ENCODE data around the gene TBCEL.

TBCEL gene

DNA sequence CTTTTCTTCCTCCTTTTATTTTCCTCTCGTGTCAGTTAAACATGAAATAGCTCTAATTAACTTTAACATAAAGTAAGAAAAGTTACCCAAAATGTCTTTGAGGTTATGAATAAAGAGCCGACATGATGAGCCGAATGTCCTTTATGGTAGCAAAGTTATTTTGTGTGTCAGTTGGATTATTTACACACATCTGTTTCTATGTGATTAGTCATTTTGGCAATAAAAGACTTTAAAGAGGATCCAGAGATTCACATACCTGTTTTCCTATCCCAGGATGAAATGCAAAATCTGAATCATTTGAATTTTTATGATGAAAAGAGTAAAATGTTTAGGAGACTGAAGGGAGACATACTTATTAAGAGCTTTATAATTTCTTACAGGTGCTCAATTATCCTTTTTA is 43.1 kb downstream of the TBCEL start:
- DNase-seq, result no peak

DNA sequence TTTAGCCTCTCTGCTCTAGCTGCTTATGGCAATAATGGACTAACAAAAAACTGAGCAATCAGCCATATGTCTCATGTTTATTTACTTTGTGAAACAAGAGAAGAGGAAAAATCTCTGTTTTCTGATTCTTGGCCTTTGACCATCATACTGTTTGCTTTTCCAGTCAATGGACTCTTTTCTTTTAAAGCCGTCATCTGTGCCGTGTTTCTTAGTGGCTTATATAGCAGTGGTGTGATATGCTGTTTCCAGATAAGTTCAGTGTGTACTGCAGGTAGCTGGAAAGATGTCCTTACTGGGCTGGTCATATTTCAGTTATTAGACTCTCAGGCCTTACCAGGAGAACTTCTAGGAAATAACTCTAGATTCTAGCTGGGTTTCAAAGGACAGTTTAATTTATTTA is 43.6 kb downstream of the TBCEL start:
- DNase-seq, result no peak

GRCh38 chr11:121067962-121068647 is 44.2 kb downstream of the TBCEL start:
- DNase-seq, result no peak

DNA sequence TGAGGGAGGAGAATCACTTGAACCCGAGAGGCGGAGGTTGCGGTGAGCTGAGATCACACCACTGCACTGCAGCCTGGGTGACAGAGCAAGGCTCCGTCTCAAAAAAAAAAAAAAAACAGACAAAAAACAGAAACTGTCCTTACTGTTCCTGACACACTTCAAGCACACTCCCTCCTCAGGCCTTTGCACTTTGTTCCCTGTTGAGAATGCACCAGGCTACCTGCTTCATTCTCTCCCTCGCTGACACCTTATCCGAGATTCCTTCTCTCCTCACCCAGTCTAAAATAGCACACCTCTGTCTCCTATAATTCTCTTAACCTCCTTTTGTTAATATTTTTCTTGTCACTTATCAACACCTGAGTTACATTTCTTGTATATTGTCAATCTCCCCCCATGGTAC is 44.9 kb downstream of the TBCEL start:
- no peak for DNase-seq

DNA sequence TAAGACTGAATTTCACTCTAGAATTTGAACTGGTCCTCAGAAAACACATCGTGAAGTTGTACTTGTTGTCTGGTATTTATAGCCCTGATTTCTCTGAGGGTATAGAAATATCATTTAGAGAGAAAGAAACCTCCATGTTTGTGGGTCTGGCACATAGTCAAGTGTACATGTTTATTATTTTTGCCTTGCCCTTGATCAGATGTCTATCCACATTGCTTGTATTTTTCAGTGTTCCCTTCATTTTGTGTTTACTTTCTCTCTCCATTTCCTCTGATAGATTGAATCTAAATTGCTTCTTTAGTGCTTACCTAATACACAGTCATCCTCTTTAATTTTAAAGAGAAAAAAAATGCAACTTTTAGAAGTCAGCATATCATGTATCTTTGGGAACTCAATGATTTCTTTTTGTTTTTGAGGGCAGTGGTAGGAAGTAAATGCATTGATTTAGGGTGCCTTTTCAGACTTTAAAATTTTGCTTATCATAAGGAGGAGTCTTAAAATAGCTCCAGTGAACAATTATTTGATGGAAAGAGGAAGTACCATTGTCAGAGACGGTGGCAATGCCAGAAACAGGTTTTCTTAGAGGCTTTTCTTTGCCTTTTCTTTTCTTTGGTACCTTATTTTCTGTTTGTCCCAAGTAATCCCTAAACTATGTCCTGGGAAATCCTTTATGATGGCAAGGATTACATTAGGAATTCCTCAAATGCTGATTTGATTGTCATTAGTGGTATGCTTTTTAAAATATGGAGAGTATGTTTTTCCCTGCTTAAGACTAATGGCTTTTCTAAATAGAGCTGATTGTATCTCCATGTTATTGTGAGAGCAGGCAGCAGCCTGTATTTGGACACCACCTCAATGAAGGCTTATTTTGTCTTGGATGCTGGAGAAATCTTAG is 47.3 kb downstream of the TBCEL start:
- DNase-seq, result no peak

GRCh38 chr11:121071846-121072450 is 48.0 kb downstream of the TBCEL start:
- no peak for DNase-seq

DNA sequence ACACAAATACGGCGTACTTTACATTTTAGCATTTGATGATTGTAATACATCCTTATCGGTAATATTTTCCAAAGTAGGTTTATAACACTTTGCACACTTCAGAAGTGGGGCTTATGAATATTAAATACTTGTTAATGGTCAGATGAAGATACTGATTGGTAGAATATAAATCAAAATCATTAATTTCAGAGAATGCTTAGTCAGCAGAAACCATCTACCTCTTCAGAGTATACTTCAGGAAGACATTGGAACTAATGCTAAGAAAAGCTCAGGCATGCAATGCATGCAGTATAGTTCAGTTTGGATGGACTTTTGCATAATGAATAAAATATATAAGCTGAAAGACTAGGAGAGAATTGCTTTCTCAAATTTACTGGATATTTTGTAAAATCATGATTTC is 57.4 kb downstream of the TBCEL start:
- DNase-seq, result no peak

GRCh38 chr11:121082219-121082618 is 58.3 kb downstream of the TBCEL start:
- DNase-seq, result no peak

GRCh38 chr11:121082670-121083069 is 58.8 kb downstream of the TBCEL start:
- no peak for DNase-seq

DNA sequence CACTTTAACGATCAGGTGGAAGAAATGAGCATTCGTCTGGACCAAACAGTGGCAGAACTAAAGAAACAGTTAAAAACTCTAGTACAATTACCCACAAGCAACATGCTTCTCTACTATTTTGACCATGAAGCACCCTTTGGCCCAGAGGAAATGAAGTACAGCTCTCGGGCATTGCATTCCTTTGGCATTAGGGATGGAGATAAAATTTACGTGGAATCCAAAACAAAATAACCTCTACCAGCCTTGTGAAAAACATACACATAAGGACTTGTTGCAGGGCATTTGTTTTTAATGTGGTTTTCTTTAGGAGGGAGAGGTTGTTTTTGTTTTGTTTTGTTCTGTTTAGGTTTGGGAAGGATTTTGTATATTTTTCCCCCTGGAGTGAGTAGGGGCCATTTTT is 63.0 kb downstream of the TBCEL start:
- no peak for DNase-seq

DNA sequence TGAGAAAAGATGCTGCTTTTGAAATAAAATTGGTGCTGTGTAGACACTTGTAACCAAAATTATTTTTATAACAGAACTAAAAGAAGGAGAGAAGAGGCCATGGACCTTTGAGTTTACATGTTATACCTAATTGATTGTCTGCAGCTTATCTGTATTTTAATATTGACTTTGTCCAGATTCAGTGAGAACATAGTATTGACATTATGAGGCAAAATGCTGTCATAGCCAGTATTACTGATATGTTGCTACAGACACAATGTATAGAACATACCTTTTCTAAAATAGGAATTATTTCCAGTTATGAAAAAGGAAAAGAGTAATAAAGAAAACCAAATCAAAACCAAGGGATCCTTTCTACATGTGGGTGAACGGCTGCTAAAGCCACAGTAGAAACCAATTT is 65.7 kb downstream of the TBCEL start:
- no peak for DNase-seq

- no peak for DNase-seq
These were observed 66.3 kb downstream of the TBCEL start for GRCh38 chr11:121090145-121090721.

DNA sequence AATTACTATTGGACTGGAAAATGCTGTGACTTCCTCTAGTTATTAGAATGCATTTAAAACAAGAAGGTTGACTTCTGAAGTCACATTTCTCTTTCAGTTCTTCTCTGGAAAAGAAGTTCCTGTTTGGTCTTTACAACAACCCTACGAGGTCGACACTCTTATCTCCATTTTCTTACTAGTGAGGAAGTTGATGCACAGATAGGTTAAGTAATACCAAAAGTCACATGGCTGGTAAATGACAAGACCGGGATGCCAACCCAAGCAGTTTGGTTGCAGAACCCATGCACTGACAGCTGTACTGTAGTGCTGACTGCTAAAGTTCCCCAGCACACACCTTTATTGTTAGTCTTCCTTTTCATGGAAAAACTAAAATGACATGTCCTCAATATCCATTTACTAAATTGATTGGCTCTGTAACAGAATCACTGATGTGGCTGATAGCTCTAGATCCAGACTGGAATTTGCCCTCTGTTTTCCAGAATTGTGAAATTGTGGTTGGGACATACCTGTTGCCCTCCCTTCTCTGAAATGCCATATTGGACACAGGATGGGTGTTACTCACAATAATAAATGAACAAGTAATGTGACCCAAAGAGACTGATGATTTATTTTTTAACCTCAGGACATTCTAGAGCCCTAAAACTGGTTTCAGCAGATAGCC is 67.7 kb downstream of the TBCEL start:
- no peak for DNase-seq

- DNase-seq, result no peak
These were observed 71.7 kb downstream of the TBCEL start for GRCh38 chr11:121095561-121095960.

DNA sequence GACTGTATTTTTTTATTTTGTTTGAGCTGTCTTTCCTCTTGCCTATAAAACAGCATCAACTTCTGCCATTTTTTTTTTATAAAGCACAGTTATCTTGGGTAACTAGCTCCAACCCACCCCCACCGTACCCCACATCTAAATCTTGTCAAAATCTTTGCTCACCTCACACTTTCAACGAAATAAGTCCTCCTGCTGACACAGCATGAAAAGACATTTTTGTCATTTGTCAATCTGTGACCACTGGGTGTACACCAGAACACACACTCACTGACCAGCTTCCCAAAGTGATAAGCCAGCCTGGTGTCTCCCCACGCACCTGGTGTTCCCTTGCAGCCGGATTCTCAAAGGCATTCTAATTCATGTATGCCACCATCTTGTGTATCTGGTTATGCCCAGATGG is 75.5 kb downstream of the TBCEL start:
- DNase-seq, result no peak

DNA sequence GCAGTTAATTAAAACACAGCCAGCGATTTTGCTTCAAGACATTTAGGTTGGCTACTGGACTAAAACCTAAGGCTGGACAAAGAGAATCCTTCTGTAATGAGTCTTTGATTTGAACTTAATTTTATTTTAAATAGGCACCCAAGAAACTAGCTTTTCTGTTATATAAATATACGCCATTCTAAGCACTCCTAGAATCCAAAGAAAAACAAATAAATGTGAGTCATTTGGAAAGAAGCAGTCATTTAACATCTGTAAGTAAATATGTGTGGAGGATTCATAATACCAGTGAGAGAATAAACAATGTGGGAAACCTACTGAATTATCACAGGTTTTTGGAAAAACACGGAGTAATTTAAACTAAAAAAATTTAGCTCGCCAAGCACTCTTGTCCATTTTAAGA is 76.0 kb downstream of the TBCEL start:
- no peak for DNase-seq

DNA sequence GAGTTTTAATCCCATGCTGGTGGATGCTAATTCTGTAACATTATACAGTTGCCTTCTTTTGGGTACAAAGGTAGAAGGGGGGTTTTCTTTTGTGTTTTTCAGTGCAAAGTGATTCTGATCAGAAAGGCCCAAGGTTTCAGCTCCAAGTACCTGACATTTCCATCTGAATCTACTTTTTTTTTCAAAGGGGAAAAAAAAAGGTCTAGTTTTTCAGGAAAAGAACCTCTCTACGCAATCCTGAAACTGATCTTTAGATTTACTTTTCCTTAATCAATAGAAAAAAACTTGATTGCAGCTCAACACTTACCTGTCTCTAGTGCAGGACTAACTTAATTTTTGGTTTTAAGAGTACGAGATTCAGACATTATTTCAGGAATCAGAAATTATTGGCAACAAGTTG is 77.0 kb downstream of the TBCEL start, which contains the start of gene TECTA:
TSS of gene TECTA (plus strand) at position 301 of the 400 bp plus-strand sequence. CDS start 1,423 bp downstream, outside the sequence.
- no peak for DNase-seq

- no peak for DNase-seq
These were observed 80.4 kb downstream of the TBCEL start for GRCh38 chr11:121104312-121104762.

DNA sequence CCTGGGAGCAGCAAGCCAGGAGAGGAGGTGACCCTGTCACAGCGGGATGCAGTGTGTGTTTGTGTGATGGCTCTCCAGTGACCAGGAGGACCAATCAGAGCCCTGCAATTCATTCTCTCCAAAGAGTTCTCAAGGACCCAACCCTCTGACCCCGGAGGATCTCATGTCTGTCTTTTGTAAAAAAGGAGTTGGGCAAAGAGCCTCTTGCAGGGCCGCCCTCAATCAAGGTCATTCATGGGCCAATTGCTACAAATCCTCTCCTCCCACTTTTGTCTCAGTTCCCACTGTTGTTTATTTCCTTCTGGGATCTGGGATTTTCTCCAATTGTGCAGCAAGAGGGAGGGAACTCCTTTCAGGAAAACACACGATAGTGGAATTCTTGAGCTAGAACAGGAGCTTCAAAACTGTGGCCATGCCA is 81.2 kb downstream of the TBCEL start:
- DNase-seq, result no peak

DNA sequence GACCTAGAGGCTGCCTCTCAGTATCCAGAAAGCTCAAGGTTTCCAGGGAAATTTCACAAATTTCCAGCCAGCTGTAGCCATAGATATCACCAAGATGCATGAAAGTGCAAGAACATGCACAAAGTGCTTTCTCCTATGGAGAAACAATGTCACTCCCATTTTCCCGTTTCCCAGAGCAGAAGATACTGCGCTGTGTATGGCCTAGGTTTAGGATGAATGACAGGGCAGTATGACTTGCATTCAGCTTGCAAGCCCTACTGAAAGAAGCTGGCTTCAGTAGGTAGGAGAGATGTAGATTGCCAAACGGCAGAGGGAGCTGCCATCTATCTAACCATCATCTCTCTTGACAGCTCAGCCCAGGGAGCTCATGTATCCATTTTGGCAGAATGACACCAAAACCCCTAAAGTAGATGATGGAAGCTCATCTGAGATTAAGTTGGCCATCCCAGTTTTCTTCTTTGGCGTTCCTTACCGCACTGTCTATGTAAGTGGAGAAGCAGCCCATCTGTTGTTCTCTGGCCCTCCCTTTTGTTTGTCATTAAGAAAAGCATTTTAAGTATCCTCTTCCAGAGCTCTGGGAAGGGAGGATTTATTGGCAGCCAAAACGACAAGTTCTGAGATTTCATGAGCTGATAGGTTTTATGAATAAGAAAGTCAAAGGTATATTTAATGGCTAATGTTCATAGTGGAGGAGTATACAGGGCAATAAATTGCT is 81.7 kb downstream of the TBCEL start:
- DNase-seq, result no peak

DNA sequence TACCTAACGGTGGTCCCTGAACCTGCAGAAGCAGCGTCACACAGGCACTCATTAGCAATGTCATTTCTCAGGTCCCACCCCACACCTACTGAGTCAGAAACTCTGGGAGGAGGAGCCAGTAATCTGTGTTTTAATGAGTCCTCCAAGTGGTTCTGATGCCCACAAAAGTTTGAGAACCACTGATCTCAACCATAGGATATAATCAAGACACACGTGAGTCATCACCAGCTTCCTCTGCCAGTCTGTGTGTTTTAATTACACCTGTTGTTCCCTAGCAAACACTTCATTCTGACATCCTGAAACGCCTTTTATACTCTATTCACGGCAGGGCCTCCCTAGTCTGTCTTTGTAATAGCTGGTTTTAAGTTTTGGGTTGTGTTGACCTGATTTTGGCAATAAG is 82.9 kb downstream of the TBCEL start:
- DNase-seq, result no peak

DNA sequence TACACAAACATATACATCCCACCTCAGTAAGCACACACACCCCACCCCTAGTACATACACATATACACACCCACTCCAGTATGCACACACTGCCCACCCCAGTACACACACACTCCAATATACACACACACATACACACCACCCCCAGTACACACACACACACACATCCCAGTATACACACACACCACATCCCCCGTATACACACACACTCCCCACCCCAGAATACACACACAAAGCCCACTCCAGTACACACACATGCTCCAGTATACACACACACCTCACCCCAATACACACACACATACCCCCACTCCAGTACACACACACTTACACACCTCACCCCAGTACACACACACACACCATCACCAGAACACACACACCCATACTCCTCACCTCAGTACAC is 84.5 kb downstream of the TBCEL start:
- no peak for DNase-seq

Data from activated CD4-positive, CD25-positive, alpha-beta regulatory T cell (primary cell).